CD4-positive, alpha-beta T cell (primary cell): ENCODE data around the gene THRB. TPM values are rescaled to one million over a fixed set of nuclear protein-coding genes. Genes with fewer than 3 reads are reported as not detected.
"Not testable (repeated sequence)": the region's sequence is repeated elsewhere in the genome, so short reads cannot be mapped to it uniquely, and the experiment has no call there.

Experiments
- ATAC-seq: fragments of 200-7000 bp; cut with Tn5 transposase; one replicate; pipeline ENCODE4 v1.10.0; 2022; ENCODE audit warnings: mild to moderate bottlenecking; ENCODE audit not compliant: poor library complexity
- CTCF ChIA-PET: fragments of 350-600 bp; sonication (Branson Sonifier 250); formaldehyde crosslinking; loops from one replicate; lab custom pipeline; 2021; ENCODE audit warnings: antibody characterized with exemption, inconsistent platforms; lab: Charles Lee
- POLR2A ChIA-PET: fragments of 350-600 bp; sonication (Branson Sonifier 250); formaldehyde crosslinking; loops from one replicate; lab custom pipeline; 2021; ENCODE audit warnings: antibody characterized with exemption, inconsistent platforms; lab: Charles Lee
- DNase-seq, 14 experiments: peaks; one replicate each; pipeline ENCODE4 v3.0.0-alpha.2; 2013 to 2020; ENCODE audit warnings: mixed read lengths in 2 of 14
- H3K27ac ChIP-seq, 2 donors: one replicate each; pipeline versions ENCODE4 v1.5.1 to v1.7.0; 2013; ENCODE audit warnings: low read length in 2 of 2, low read depth in 1 of 2, mild to moderate bottlenecking in 1 of 2
- H3K27me3 ChIP-seq, 2 experiments: 1 replicate in 1 of 2; 2 replicates in 1 of 2; pipeline versions ENCODE4 v1.6.1 to v1.7.0; 2013; ENCODE audit warnings: low read length in 2 of 2, control low read depth in 1 of 2, mild to moderate bottlenecking in 1 of 2, moderate library complexity in 1 of 2; ENCODE audit not compliant: insufficient read depth in 2 of 2, control insufficient read depth in 1 of 2
- H3K36me3 ChIP-seq: one replicate; pipeline ENCODE4 v1.6.1; 2013; ENCODE audit warnings: low read length, control low read depth; ENCODE audit not compliant: insufficient read depth
- H3K4me1 ChIP-seq: one replicate; pipeline ENCODE4 v1.6.1; 2013; ENCODE audit warnings: low read length, control low read depth; ENCODE audit not compliant: insufficient read depth
- H3K4me3 ChIP-seq: one replicate; pipeline ENCODE4 v1.5.1; 2013; ENCODE audit warnings: mild to moderate bottlenecking, low read length, moderate library complexity
- H3K9me3 ChIP-seq, 2 experiments: 1 replicate in 1 of 2; 2 replicates in 1 of 2; pipeline versions ENCODE4 v1.6.1 to v1.7.0; 2013; ENCODE audit warnings: low read length in 2 of 2, mild to moderate bottlenecking in 2 of 2, control low read depth in 1 of 2, moderate library complexity in 1 of 2; ENCODE audit not compliant: control insufficient read depth in 1 of 2, insufficient read depth in 1 of 2
- H3K27ac Mint-ChIP-seq: one replicate; pipeline ENCODE4 v1.8.0; 2020; ENCODE audit warnings: mixed read lengths
- H3K27me3 Mint-ChIP-seq: one replicate; pipeline ENCODE4 v1.8.0; 2021; ENCODE audit warnings: mixed read lengths
- H3K36me3 Mint-ChIP-seq: one replicate; pipeline ENCODE4 v1.8.0; 2021; ENCODE audit warnings: low read depth, mixed read lengths
- H3K4me1 Mint-ChIP-seq: one replicate; pipeline ENCODE4 v1.8.0; 2021; ENCODE audit warnings: low read depth, mixed read lengths
- H3K4me3 Mint-ChIP-seq: one replicate; pipeline ENCODE4 v1.8.0; 2020; ENCODE audit warnings: mild to moderate bottlenecking, mixed read lengths
- H3K9me3 Mint-ChIP-seq: one replicate; pipeline ENCODE4 v1.8.0; 2020; ENCODE audit warnings: mixed read lengths
- intact Hi-C, 2 experiments: fragments of 100-400 bp; cut with DNase I in 1 of 2; cut with micrococcal nuclease in 1 of 2; formaldehyde crosslinking; loops; one replicate each; pipeline versions ENCODE4 v1.15.1 to v1.9.0; 2023 to 2025; cut with DNase I, micrococcal nuclease
- total RNA-seq, 174 experiments: library from RNA in 2 of 174; stranded (reverse) in 2 of 174; gene quantifications; one replicate each; pipeline ENCODE4 v1.2.3 and lab custom pipeline; 2021 to 2026
- TF ChIP-seq, protein P1 (sequence below): fragments of 200-600 bp; IDR thresholded peaks from one replicate; pipeline ENCODE4 v1.8.0; 2022; ENCODE audit warnings: antibody characterized with exemption, mild to moderate bottlenecking

Gene THRB
- total RNA-seq, 2 experiments from 2014 or later: not detected

DNA sequence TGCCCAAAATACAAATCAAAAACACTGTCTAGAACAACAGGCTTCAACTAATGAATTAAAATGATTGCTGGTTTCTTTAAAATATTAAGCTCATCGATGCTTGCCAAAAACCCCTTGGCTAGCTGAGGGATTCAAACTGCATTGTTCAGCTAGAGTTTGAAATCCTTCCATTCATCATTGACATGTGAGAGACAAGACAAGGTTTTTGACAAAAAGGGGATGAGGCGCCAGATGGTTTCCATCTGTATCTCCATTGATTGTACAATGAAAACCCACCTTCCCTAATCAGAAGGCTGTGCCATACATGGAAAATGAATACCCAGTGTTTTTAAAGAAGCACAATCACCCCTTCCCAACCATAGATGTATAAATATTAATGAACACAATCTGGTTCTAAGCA is 67.8 kb downstream of the THRB start:
- H3K36me3 Mint-ChIP-seq: no peaks in the 10 kb centered on the region
- POLR2A ChIA-PET: no interaction called here
- DNase-seq (no peak), ATAC-seq (no peak)
- Histone ChIP-seq H3K36me3 (no peaks in the 10 kb centered on the region), H3K9me3 (no peaks in the 10 kb centered on the region), H3K27me3 (no peaks in the 10 kb centered on the region), H3K4me3 (no peak overlapping the region), H3K4me1 (no peaks in the 10 kb centered on the region), H3K27ac (no peak overlapping the region)
- H3K27me3 Mint-ChIP-seq: no peaks in the 10 kb centered on the region
- H3K4me1 Mint-ChIP-seq: no peaks in the 10 kb centered on the region
- no peaks in the 10 kb centered on the region for H3K9me3 Mint-ChIP-seq
- intact Hi-C loops: no loop called here
- no peak overlapping the region for H3K4me3 Mint-ChIP-seq
- TF ChIP-seq, protein P1, sequence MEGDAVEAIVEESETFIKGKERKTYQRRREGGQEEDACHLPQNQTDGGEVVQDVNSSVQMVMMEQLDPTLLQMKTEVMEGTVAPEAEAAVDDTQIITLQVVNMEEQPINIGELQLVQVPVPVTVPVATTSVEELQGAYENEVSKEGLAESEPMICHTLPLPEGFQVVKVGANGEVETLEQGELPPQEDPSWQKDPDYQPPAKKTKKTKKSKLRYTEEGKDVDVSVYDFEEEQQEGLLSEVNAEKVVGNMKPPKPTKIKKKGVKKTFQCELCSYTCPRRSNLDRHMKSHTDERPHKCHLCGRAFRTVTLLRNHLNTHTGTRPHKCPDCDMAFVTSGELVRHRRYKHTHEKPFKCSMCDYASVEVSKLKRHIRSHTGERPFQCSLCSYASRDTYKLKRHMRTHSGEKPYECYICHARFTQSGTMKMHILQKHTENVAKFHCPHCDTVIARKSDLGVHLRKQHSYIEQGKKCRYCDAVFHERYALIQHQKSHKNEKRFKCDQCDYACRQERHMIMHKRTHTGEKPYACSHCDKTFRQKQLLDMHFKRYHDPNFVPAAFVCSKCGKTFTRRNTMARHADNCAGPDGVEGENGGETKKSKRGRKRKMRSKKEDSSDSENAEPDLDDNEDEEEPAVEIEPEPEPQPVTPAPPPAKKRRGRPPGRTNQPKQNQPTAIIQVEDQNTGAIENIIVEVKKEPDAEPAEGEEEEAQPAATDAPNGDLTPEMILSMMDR: no peak
- CTCF ChIA-PET: no interaction called here
- no peak overlapping the region for H3K27ac Mint-ChIP-seq

GRCh38 chr3:24420829-24421228 is 73.8 kb downstream of the THRB start:
- intact Hi-C loops: not testable (repeated sequence)

GRCh38 chr3:24420224-24420623 is 74.4 kb downstream of the THRB start:
- H3K4me3 ChIP-seq: no peak overlapping the region
- no peaks in the 10 kb centered on the region for H3K4me1 Mint-ChIP-seq
- ChIA-PET CTCF (no interaction called here), POLR2A (no interaction called here)
- H3K9me3 Mint-ChIP-seq: peaks cover 2% of the 10 kb centered on the region
- intact Hi-C loops: no loop called here
- H3K27ac Mint-ChIP-seq: no peak overlapping the region
- no peak overlapping the region for H3K27ac ChIP-seq
- H3K36me3 Mint-ChIP-seq: no peaks in the 10 kb centered on the region
- DNase-seq (no peak), ATAC-seq (no peak)
- H3K9me3 ChIP-seq: no peaks in the 10 kb centered on the region
- H3K36me3 ChIP-seq: no peaks in the 10 kb centered on the region
- H3K27me3 Mint-ChIP-seq: no peaks in the 10 kb centered on the region
- no peak overlapping the region for H3K4me3 Mint-ChIP-seq
- TF ChIP-seq, protein P1: no peak
- H3K4me1 ChIP-seq: no peaks in the 10 kb centered on the region
- no peaks in the 10 kb centered on the region for H3K27me3 ChIP-seq

More at GRCh38 chr3:24420829-24421228, 73.8 kb downstream of the THRB start:
- H3K4me1 Mint-ChIP-seq, H3K4me3 Mint-ChIP-seq, H3K4me1 ChIP-seq, CTCF ChIA-PET, H3K27ac ChIP-seq, H3K36me3 ChIP-seq, POLR2A ChIA-PET, H3K36me3 Mint-ChIP-seq, H3K27ac Mint-ChIP-seq, H3K27me3 ChIP-seq, H3K9me3 Mint-ChIP-seq, DNase-seq, H3K9me3 ChIP-seq, ATAC-seq, H3K4me3 ChIP-seq, H3K27me3 Mint-ChIP-seq: not testable (repeated sequence)

DNA sequence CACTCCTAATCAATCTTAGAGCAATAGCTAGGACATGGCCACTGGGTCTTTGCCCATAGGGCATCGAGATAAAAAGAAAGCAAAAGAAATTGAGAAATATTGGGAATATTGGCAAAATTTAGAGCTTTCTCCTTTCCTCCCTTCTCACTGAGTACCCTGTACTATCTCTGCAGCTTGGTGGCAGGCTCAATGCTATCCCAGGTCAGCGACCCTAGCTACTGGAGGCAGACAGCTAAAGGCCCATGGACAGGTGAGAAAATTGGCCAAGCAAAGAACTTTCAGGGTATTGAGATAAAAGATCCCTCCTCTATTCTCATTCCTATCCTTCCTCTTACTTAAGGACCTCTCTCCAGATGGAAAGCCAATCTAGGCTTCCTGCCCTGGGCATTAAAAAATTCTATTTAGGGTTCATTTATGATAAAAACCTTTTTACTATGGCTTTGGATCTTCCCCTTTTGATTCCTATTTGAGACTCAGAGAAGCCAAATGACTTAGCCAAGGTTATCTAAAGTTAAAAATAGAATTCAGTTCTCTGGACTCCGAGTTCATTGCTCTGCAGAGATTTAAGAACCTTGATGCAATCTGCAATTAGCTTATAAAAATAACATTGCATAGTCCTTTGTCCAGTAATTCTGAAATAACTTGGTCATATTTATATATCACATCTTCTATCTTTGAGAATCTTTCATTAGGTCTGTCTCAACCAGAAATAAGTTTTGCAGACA is 75.4 kb downstream of the THRB start:
- H3K4me3 ChIP-seq: no peak overlapping the region
- Mint-ChIP-seq H3K36me3 (no peaks in the 10 kb centered on the region), H3K9me3 (peaks cover 2% of the 10 kb centered on the region), H3K4me1 (no peaks in the 10 kb centered on the region), H3K27me3 (no peaks in the 10 kb centered on the region), H3K27ac (no peak overlapping the region), H3K4me3 (no peak overlapping the region)
- H3K27ac ChIP-seq: no peak overlapping the region
- no peaks in the 10 kb centered on the region for H3K9me3 ChIP-seq
- no peaks in the 10 kb centered on the region for H3K4me1 ChIP-seq
- no peaks in the 10 kb centered on the region for H3K36me3 ChIP-seq
- DNase-seq (no peak), ATAC-seq (no peak)
- intact Hi-C loops: no loop called here
- POLR2A ChIA-PET: no interaction called here
- H3K27me3 ChIP-seq: no peaks in the 10 kb centered on the region
- CTCF ChIA-PET: interaction anchor here (1.6 kb wide), 1 partner anchor 8 kb away, joined by 3 read pairs; no protein-coding TSS in a partner anchor
- TF ChIP-seq, protein P1: no peak
